GM23248 (cell line): Measurements from ENCODE around the gene TGFBI. TPM values are rescaled to one million over a fixed set of nuclear protein-coding genes. Genes with fewer than 3 reads are reported as not detected.

Experiments
- DNase-seq: peaks from one replicate; pipeline ENCODE4 v3.0.0-alpha.2; 2015
- H2AFZ ChIP-seq: fragments of 200-600 bp; sonication (generic); 2 replicates; pipeline ENCODE4 v1.6.1; 2016; ENCODE audit warnings: antibody characterized with exemption
- H3F3A ChIP-seq: fragments of 200-600 bp; sonication (generic); 2 replicates; pipeline ENCODE4 v1.6.1; 2016; ENCODE audit warnings: mild to moderate bottlenecking, antibody characterized with exemption, mixed run types; ENCODE audit not compliant: insufficient read depth
- H3K27ac ChIP-seq: fragments of 200-600 bp; sonication (generic); 2 replicates; pipeline ENCODE4 v1.5.1; 2016; ENCODE audit warnings: mild to moderate bottlenecking
- H3K27me3 ChIP-seq: fragments of 200-600 bp; sonication (generic); replicated peaks from 2 replicates; pipeline ENCODE4 v1.6.1; 2016; ENCODE audit warnings: mild to moderate bottlenecking; ENCODE audit not compliant: insufficient read depth
- H3K36me3 ChIP-seq: fragments of 200-600 bp; sonication (generic); 2 replicates; pipeline ENCODE4 v1.6.1; 2016; ENCODE audit warnings: low read depth, mild to moderate bottlenecking
- H3K4me1 ChIP-seq: fragments of 200-600 bp; sonication (generic); 2 replicates; pipeline ENCODE4 v1.6.1; 2016; ENCODE audit warnings: mild to moderate bottlenecking; ENCODE audit not compliant: insufficient read depth
- H3K4me2 ChIP-seq: fragments of 200-600 bp; sonication (generic); one replicate; pipeline ENCODE4 v1.6.1; 2016; ENCODE audit warnings: mild to moderate bottlenecking; ENCODE audit not compliant: unreplicated experiment
- H3K4me3 ChIP-seq: fragments of 200-600 bp; sonication (generic); 2 replicates; pipeline ENCODE4 v1.5.1; 2016; ENCODE audit warnings: mild to moderate bottlenecking
- H3K79me2 ChIP-seq: fragments of 200-600 bp; sonication (generic); 2 replicates; pipeline ENCODE4 v1.6.1; 2016; ENCODE audit warnings: mild to moderate bottlenecking; ENCODE audit not compliant: insufficient read depth
- H3K9ac ChIP-seq: fragments of 200-600 bp; sonication (generic); 2 replicates; pipeline ENCODE4 v1.6.1; 2016; ENCODE audit warnings: mild to moderate bottlenecking
- H3K9me2 ChIP-seq: fragments of 200-600 bp; sonication (generic); 2 replicates; pipeline ENCODE4 v1.6.1; 2016; ENCODE audit warnings: mixed run types, mild to moderate bottlenecking, moderate library complexity; ENCODE audit not compliant: insufficient read depth
- H3K9me3 ChIP-seq: fragments of 200-600 bp; sonication (generic); one replicate; pipeline ENCODE4 v1.6.1; 2017; ENCODE audit warnings: low read depth
- H4K20me1 ChIP-seq: fragments of 200-600 bp; sonication (generic); 2 replicates; pipeline ENCODE4 v1.6.0; 2016; ENCODE audit not compliant: insufficient read depth
- EZH2 ChIP-seq: fragments of 200-600 bp; sonication (generic); IDR thresholded peaks from 2 replicates; pipeline ENCODE4 v1.6.1; 2018; ENCODE audit warnings: antibody characterized with exemption, mild to moderate bottlenecking; ENCODE audit not compliant: insufficient read depth, poor library complexity, severe bottlenecking
- EZH2phosphoT487 ChIP-seq: fragments of 200-600 bp; sonication (generic); IDR thresholded peaks from 2 replicates; pipeline ENCODE4 v1.6.1; 2018; ENCODE audit warnings: antibody characterized with exemption, moderate library complexity, mild to moderate bottlenecking, low read depth; ENCODE audit not compliant: insufficient read depth
- WGBS, 2 experiments: methylation state at CpG; one replicate each; pipeline ENCODE4 v1.1.6; 2015 to 2017; ENCODE audit warnings: low lambda C conversion rate in 2 of 2, low coverage in 1 of 2; ENCODE audit errors: missing lambda C conversion rate in 2 of 2; 5-methylcytosine and 5-hydroxymethylcytosine counted together
- in situ Hi-C: fragments of 300-500 bp; cut with MboI; formaldehyde crosslinking; loops from 2 replicates; pipeline ENCODE4 v1.15.0; 2020
- polyA plus RNA-seq: library from polyadenylated mRNA; unstranded; fragments of >200 nt; fragmentation: Nextera tagmentation; extraction: Ambion mirVana; gene quantifications from 2 replicates; pipeline ENCODE4 v1.2.1, GENCODE V29; 2016
- total RNA-seq: library from RNA; depleted of rRNA; stranded (reverse); fragments of >200 nt; shearing (Covaris generic); gene quantifications from 2 replicates; pipeline ENCODE4 v1.2.3, GENCODE V29; 2014

TGFBI gene
- total and polyA plus RNA-seq, 2 experiments from 2014 or later: 7,109 to 7,159 TPM

- Histone ChIP-seq H4K20me1 (no peaks in the 10 kb centered on the region), H3K9me3 (no peaks in the 10 kb centered on the region), H3K9ac (no peak overlapping the region), H3K27ac (no peak overlapping the region), H3K4me2 (no peak overlapping the region), H2AFZ (no peak overlapping the region), H3K27me3 (no peaks in the 10 kb centered on the region), H3K36me3 (no peaks in the 10 kb centered on the region), H3K9me2 (no peaks in the 10 kb centered on the region), H3K4me1 (no peaks in the 10 kb centered on the region), H3K79me2 (no peaks in the 10 kb centered on the region), H3F3A (peaks cover 66% of the 10 kb centered on the region), H3K4me3 (no peak overlapping the region; the same call in 1 of the 2 replicates)
- in situ Hi-C loops: no loop called here
- TF ChIP-seq EZH2phosphoT487 (no peak), EZH2 (no peak)
- 89 to 90% methylated on average over 25 of the region's 25 CpGs for WGBS, 2 experiments
- no peak for DNase-seq
These were observed 50.6 kb downstream of the TGFBI start for GRCh38 chr5:136079195-136079985.

DNA sequence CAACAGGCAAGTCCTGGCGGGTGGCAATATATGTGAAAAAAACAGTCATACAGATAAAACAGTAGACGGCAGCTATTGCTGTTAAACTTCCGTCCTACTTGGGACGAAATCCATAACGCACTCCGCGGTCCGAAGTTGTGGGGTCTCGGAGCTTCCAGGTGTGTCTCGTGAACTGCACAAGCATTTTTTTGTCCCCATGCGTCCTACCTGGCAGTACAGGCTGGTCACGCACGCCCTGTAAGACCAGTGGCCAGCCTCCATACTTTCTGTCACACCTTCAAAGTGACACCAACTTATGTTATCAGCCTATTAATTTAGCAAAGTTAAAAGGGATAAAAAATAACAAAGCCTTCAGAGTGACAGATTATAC is 51.3 kb downstream of the TGFBI start:
- Histone ChIP-seq H3K36me3 (no peaks in the 10 kb centered on the region), H3K9me2 (no peaks in the 10 kb centered on the region), H3K27ac (no peak overlapping the region), H3F3A (peaks cover 59% of the 10 kb centered on the region), H3K4me2 (peak overlapping the region; percentile 52), H3K9ac (peak overlapping the region; percentile 86; the same call in 1 of the 2 replicates), H3K79me2 (no peaks in the 10 kb centered on the region), H3K4me1 (no peaks in the 10 kb centered on the region), H2AFZ (no peak overlapping the region), H3K4me3 (peak overlapping the region; percentile 44), H3K27me3 (no peaks in the 10 kb centered on the region), H4K20me1 (no peaks in the 10 kb centered on the region), H3K9me3 (no peaks in the 10 kb centered on the region)
- TF ChIP-seq EZH2phosphoT487: no peak
- no peak for TF ChIP-seq EZH2
- in situ Hi-C loops: loop anchor here (10.0 kb wide), 1 partner anchor 185 kb away; the partner anchor contains the start of gene IL9
- DNase-seq: no peak
- WGBS, 2 experiments: 55 to 71% methylated on average over 13 of the region's 13 CpGs

GRCh38 chr5:136080483-136081216 is 51.9 kb downstream of the TGFBI start:
- H3K4me1 ChIP-seq: no peaks in the 10 kb centered on the region
- H2AFZ ChIP-seq: peak overlapping the region; percentile 72
- H3K9me3 ChIP-seq: no peaks in the 10 kb centered on the region
- peak overlapping the region; percentile 81 for H3K27ac ChIP-seq
- H3K9me2 ChIP-seq: no peaks in the 10 kb centered on the region
- TF ChIP-seq EZH2: no peak
- TF ChIP-seq EZH2phosphoT487: no peak
- peak overlapping the region; percentile 86 for H3K9ac ChIP-seq
- 45 to 53% methylated on average over 34 of the region's 34 CpGs for WGBS, 2 experiments
- peak; percentile 91 for DNase-seq
- no peaks in the 10 kb centered on the region for H3K79me2 ChIP-seq
- no peaks in the 10 kb centered on the region for H3K36me3 ChIP-seq
- no peaks in the 10 kb centered on the region for H4K20me1 ChIP-seq
- peaks cover 54% of the 10 kb centered on the region for H3F3A ChIP-seq
- H3K4me2 ChIP-seq: peak overlapping the region; percentile 78
- peak overlapping the region; percentile 70 for H3K4me3 ChIP-seq
- H3K27me3 ChIP-seq: no peaks in the 10 kb centered on the region
- in situ Hi-C loops: loop anchor here (10.0 kb wide), 1 partner anchor 186 kb away; the partner anchor contains the start of gene IL9

DNA sequence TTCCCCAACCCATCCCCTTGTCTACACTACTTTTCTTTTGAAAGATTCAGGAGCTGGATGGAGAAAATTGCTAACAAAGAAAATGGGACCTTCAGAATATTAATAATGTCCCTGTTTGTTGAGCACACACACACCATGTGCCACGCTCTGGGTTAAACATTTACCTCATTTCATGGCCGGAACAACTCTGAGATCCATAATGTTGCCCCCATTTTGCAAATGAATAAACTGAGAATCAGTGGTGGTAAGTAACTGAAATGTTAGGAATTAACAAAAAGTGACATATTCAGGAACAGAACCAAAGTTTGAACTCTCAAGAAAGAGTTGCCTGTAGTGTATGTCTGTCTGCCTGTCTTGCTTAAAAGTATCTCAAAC is 52.4 kb downstream of the TGFBI start:
- Histone ChIP-seq H3K27me3 (no peaks in the 10 kb centered on the region), H4K20me1 (no peaks in the 10 kb centered on the region), H3K9me3 (no peaks in the 10 kb centered on the region), H3K4me2 (peak overlapping the region; percentile 78), H2AFZ (peak overlapping the region; percentile 72), H3K79me2 (no peaks in the 10 kb centered on the region), H3K36me3 (no peaks in the 10 kb centered on the region), H3K27ac (peak overlapping the region; percentile 81), H3K4me1 (no peaks in the 10 kb centered on the region), H3F3A (peaks cover 48% of the 10 kb centered on the region), H3K9ac (peak overlapping the region; percentile 86), H3K9me2 (no peaks in the 10 kb centered on the region), H3K4me3 (peak overlapping the region; percentile 70)
- TF ChIP-seq EZH2phosphoT487: no peak
- no peak for TF ChIP-seq EZH2
- in situ Hi-C loops: loop anchor here (10.0 kb wide), 1 partner anchor 186 kb away; the partner anchor contains the start of gene IL9
- no peak for DNase-seq
- WGBS, 2 experiments: 88 to 89% methylated on average over 2 of the region's 2 CpGs
